AG04449 (cell line): ENCODE results near the gene GPHN.

Experiments
- CTCF ChIA-PET: fragments of 350-600 bp; formaldehyde crosslinking; extraction: SDS; loops from one replicate; lab custom pipeline; 2021; ENCODE audit warnings: antibody characterized with exemption; lab: Yijun Ruan, JAX
- POLR2A ChIA-PET: fragments of 400-600, 350-600 bp; formaldehyde crosslinking; extraction: SDS; loops from one replicate; lab custom pipeline; 2020; ENCODE audit warnings: antibody characterized with exemption, inconsistent platforms; lab: Yijun Ruan, JAX
- DNase-seq: peaks from one replicate; pipeline ENCODE4 v3.0.0-alpha.2; 2010; ENCODE audit warnings: low read depth, low spot score
- H3K4me3 ChIP-seq: 2 replicates; pipeline ENCODE4 v1.5.1; 2011; ENCODE audit warnings: low read depth, mild to moderate bottlenecking, control low read depth, low read length
- CTCF ChIP-seq: IDR thresholded peaks from one replicate; pipeline ENCODE4 v1.5.1; 2011; ENCODE audit warnings: mild to moderate bottlenecking, moderate library complexity, low read length, control low read depth, inconsistent platforms; ENCODE audit not compliant: insufficient read depth; ENCODE audit errors: missing control alignments

GPHN gene

GRCh38 chr14:66959437-66960050 is 451.6 kb downstream of the GPHN start:
- TF ChIP-seq CTCF, result no peak
- CTCF ChIA-PET, result no interaction called here
- no peak for DNase-seq
- POLR2A ChIA-PET, result no interaction called here
- H3K4me3 ChIP-seq, result no peak overlapping the region

GRCh38 chr14:66965831-66966230 is 457.9 kb downstream of the GPHN start:
- CTCF ChIA-PET, result no interaction called here
- no peak overlapping the region for H3K4me3 ChIP-seq
- POLR2A ChIA-PET, result no interaction called here
- no peak for TF ChIP-seq CTCF
- DNase-seq, result no peak

DNA sequence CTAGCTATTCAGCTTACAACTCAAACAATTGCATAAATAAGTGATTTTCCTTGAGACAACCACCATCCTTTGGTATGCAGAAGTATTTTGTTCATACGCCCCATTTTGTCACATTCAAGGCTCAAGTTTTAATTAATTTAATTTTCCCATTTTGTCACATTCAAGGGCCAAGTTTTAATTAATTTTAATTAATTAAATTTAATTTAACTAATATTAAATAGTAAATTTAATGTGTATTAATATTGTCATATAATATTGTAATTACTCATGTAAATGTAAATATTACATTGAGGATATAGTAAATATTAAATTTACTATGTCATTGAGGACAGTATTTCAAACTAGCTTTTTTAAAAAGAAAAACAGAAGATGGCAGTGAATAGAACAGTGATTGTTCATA is 464.5 kb downstream of the GPHN start:
- TF ChIP-seq CTCF, result no peak
- ChIA-PET CTCF (no interaction called here), POLR2A (no interaction called here)
- no peak overlapping the region for H3K4me3 ChIP-seq
- DNase-seq, result no peak

DNA sequence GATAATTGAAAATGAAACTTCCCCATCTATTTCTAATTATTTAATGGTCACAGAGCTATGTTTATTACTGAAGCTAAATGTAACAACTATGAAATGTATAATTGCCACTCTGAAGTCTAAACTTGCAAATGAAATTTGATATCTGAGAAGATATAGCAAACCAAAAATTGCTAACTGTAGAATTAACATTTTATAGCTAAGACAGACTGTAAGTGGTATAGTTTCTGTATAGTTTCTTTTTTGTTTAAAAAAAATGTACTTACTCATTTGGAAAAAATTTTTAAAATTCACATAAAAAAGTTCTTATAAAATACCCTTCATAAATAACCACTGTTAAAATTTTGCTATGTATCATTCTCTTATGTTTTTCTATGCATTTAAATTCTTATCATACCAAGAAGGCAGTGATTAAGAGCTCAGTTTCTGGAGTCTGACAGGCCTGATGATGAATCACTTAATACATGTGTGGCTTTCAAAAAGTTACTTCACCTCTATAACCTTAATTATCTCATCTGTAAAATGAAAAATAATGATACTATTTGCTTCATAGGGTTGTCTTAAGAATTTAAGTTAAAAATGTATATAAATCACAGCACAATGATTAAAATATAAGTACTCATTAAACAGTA is 466.6 kb downstream of the GPHN start:
- H3K4me3 ChIP-seq, result no peak overlapping the region
- POLR2A ChIA-PET, result no interaction called here
- CTCF ChIA-PET, result no interaction called here
- TF ChIP-seq CTCF, result no peak
- DNase-seq, result no peak

GRCh38 chr14:66975251-66975650 is 467.3 kb downstream of the GPHN start:
- ChIA-PET CTCF (no interaction called here), POLR2A (no interaction called here)
- no peak for TF ChIP-seq CTCF
- no peak overlapping the region for H3K4me3 ChIP-seq
- DNase-seq, result no peak

- POLR2A ChIA-PET, result no interaction called here
- CTCF ChIA-PET, result no interaction called here
- TF ChIP-seq CTCF, result no peak
Observed at GRCh38 chr14:66979101-66979974, 471.4 kb downstream of the GPHN start.

More at GRCh38 chr14:66979101-66979974, 471.4 kb downstream of the GPHN start:
- H3K4me3 ChIP-seq, result no peak overlapping the region
- no peak for DNase-seq
